GM18511 (cell line): ENCODE measurements around the gene YTHDF1.
"Not testable (repeated sequence)": the region's sequence is repeated elsewhere in the genome, so short reads cannot be mapped to it uniquely, and the experiment has no call there.

Experiments used
- ATAC-seq: cut with Tn5 transposase; IDR thresholded peaks from one replicate; pipeline ENCODE4 v1.9.1; 2021; ENCODE audit warnings: mild to moderate bottlenecking, moderate library complexity; ENCODE audit not compliant: unreplicated experiment

Gene YTHDF1

GRCh38 chr20:63216041-63216848, at the start of gene YTHDF1:
Gene YTHDF1 (minus strand): TSS chr20:63216131. CDS start chr20:63215892, 239 bp downstream.
- ATAC-seq: peak; percentile 91

- ATAC-seq: no peak
Observed at GRCh38 chr20:63264519-63264918, 48.6 kb upstream of the YTHDF1 start.

GRCh38 chr20:63264000-63264399, 48.1 kb upstream of the YTHDF1 start:
- no peak for ATAC-seq

GRCh38 chr20:63262836-63263235, 46.9 kb upstream of the YTHDF1 start:
- ATAC-seq: no peak

GRCh38 chr20:63261795-63262528, 46.0 kb upstream of the YTHDF1 start:
- ATAC-seq: no peak

- ATAC-seq: no peak
Observed at GRCh38 chr20:63261060-63261794, 45.3 kb upstream of the YTHDF1 start.

- ATAC-seq: no peak
Observed at GRCh38 chr20:63260521-63260920, 44.6 kb upstream of the YTHDF1 start.

GRCh38 chr20:63259734-63260460, 44.0 kb upstream of the YTHDF1 start:
- ATAC-seq: no peak

- no peak for ATAC-seq
Observed at GRCh38 chr20:63258781-63259180, 42.9 kb upstream of the YTHDF1 start.

- ATAC-seq: no peak
Observed at GRCh38 chr20:63257629-63258028, 41.7 kb upstream of the YTHDF1 start.

GRCh38 chr20:63256954-63257353, 41.0 kb upstream of the YTHDF1 start:
- ATAC-seq: no peak

- ATAC-seq: no peak
Observed at GRCh38 chr20:63255931-63256704, 40.2 kb upstream of the YTHDF1 start.

GRCh38 chr20:63254606-63255384, 38.9 kb upstream of the YTHDF1 start:
- ATAC-seq: no peak

- ATAC-seq: no peak
Observed at GRCh38 chr20:63254232-63254605, 38.3 kb upstream of the YTHDF1 start, which contains the start of gene NKAIN4. Gene NKAIN4 (minus strand): TSS chr20:63254463. CDS start chr20:63254450, 13 bp downstream.

GRCh38 chr20:63253438-63254231, 37.7 kb upstream of the YTHDF1 start:
- ATAC-seq: no peak

GRCh38 chr20:63253065-63253437, 37.1 kb upstream of the YTHDF1 start:
- ATAC-seq: no peak

- ATAC-seq: no peak
Observed at GRCh38 chr20:63252284-63252711, 36.4 kb upstream of the YTHDF1 start.

GRCh38 chr20:63251350-63251749, 35.4 kb upstream of the YTHDF1 start:
- ATAC-seq: not testable (repeated sequence)
